ENCODE measurements around the gene KLHDC8B. TPM values are rescaled to one million over a fixed set of nuclear protein-coding genes. Genes with fewer than 3 reads are reported as not detected.

Gene KLHDC8B
- total and polyA plus RNA-seq, 10 of the 15 experiments (the other 5 are each of a cell fraction or from before 2014, with no cell fraction given): 0.31 to 1.5 (median 0.85) TPM; not detected in 1

DNA sequence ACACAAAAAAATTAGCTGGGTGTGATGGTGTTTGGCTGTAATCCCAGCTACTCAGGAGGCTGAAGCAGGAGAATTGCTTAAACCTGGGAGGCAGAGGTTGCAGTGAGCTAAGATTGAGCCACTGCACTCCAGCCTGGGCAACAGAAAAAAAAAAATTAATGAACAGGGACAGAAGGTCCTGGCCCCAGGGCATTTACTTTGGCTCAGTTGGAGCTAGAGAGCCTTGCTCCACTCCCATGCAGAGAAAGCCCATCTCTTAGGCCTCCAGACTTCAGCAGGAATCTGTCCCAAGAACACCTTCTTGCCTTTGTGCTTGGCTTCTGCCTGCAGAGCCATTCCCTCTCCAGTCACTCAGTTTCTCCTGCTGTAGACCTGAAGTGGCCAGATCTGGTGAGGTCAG is 8.7 kb downstream of the KLHDC8B start:
- BruUV-seq (replicated peaks): no TSS peak
- no peaks in the 10 kb centered on the region for H3K4me1 ChIP-seq (ENCODE audit: control insufficient read depth, insufficient read depth, low read length)
- ChIA-PET CTCF (interaction anchor here (1.2 to 4.0 kb wide), 2 partner anchors 9 to 267 kb away, joined by 3 to 17 read pairs; partner anchors contain the start of gene KLHDC8B), POLR2A (no interaction called here), RAD21 (ENCODE audit: unreplicated experiment) (interaction anchor here (0.6 to 1.5 kb wide), 3 partner anchors 10 to 269 kb away, joined by 3 to 6 read pairs (median 3); no protein-coding TSS in a partner anchor), SMC1A (ENCODE audit: uncharacterized antibody, unreplicated experiment) (no interaction called here)
- H3K4me2 ChIP-seq (ENCODE audit: control insufficient read depth, insufficient read depth): no peak overlapping the region
- FAIRE-seq (no peak), ATAC-seq (no peak), DNase-seq (ENCODE audit: low read depth, low spot score) (no peak)
- no peak overlapping the region for H2AFZ ChIP-seq (ENCODE audit: control insufficient read depth, low read depth, low read length)
- H3K36me3 ChIP-seq (ENCODE audit: control insufficient read depth in 2 of 2, insufficient read depth in 2 of 2, low read length in 1 of 2): no peaks in the 10 kb centered on the region
- H3K9me3 ChIP-seq (replicated peaks; ENCODE audit: control insufficient read depth, insufficient read depth, low read length): no peaks in the 10 kb centered on the region
- no peak overlapping the region for H3K4me3 ChIP-seq
- no peaks in the 10 kb centered on the region for H3K27me3 ChIP-seq (replicated peaks in 1 of 2; ENCODE audit: control insufficient read depth in 2 of 2, insufficient read depth in 2 of 2, low read length in 1 of 2)
- H4K20me1 ChIP-seq (ENCODE audit: control insufficient read depth, insufficient read depth): no peaks in the 10 kb centered on the region
- no peak overlapping the region for H3K27ac ChIP-seq (ENCODE audit: control insufficient read depth, insufficient read depth)
- H3K9ac ChIP-seq (ENCODE audit: control insufficient read depth, insufficient read depth, low read length): no peak overlapping the region
- TF ChIP-seq RB1 (IDR thresholded peaks at IDR 0.05; ENCODE audit: borderline replicate concordance) (no peak), NBN (IDR thresholded peaks at IDR 0.05) (no peak), CHD1 (IDR thresholded peaks at IDR 0.05; ENCODE audit: low read depth, low read length) (no peak), CREB1 (IDR thresholded peaks at IDR 0.05; ENCODE audit: low read depth) (no peak), SREBF2 (IDR thresholded peaks at IDR 0.05; ENCODE audit: low read length) (no peak), WRNIP1 (IDR thresholded peaks at IDR 0.05; ENCODE audit: borderline replicate concordance, low read depth, low read length) (no peak), RAD51 (IDR thresholded peaks at IDR 0.05) (no peak), MXI1 (IDR thresholded peaks at IDR 0.05; ENCODE audit: low read depth, low read length) (no peak)
- TF ChIP-seq, protein P1, sequence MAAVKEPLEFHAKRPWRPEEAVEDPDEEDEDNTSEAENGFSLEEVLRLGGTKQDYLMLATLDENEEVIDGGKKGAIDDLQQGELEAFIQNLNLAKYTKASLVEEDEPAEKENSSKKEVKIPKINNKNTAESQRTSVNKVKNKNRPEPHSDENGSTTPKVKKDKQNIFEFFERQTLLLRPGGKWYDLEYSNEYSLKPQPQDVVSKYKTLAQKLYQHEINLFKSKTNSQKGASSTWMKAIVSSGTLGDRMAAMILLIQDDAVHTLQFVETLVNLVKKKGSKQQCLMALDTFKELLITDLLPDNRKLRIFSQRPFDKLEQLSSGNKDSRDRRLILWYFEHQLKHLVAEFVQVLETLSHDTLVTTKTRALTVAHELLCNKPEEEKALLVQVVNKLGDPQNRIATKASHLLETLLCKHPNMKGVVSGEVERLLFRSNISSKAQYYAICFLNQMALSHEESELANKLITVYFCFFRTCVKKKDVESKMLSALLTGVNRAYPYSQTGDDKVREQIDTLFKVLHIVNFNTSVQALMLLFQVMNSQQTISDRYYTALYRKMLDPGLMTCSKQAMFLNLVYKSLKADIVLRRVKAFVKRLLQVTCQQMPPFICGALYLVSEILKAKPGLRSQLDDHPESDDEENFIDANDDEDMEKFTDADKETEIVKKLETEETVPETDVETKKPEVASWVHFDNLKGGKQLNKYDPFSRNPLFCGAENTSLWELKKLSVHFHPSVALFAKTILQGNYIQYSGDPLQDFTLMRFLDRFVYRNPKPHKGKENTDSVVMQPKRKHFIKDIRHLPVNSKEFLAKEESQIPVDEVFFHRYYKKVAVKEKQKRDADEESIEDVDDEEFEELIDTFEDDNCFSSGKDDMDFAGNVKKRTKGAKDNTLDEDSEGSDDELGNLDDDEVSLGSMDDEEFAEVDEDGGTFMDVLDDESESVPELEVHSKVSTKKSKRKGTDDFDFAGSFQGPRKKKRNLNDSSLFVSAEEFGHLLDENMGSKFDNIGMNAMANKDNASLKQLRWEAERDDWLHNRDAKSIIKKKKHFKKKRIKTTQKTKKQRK (IDR thresholded peaks at IDR 0.05; ENCODE audit: low read depth, low read length): no peak
- TF ChIP-seq, protein P2, sequence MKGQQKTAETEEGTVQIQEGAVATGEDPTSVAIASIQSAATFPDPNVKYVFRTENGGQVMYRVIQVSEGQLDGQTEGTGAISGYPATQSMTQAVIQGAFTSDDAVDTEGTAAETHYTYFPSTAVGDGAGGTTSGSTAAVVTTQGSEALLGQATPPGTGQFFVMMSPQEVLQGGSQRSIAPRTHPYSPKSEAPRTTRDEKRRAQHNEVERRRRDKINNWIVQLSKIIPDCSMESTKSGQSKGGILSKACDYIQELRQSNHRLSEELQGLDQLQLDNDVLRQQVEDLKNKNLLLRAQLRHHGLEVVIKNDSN (IDR thresholded peaks at IDR 0.05; ENCODE audit: borderline replicate concordance, extremely low read length, insufficient read depth, low read depth, low read length): no peak
- TF ChIP-seq, protein P3, sequence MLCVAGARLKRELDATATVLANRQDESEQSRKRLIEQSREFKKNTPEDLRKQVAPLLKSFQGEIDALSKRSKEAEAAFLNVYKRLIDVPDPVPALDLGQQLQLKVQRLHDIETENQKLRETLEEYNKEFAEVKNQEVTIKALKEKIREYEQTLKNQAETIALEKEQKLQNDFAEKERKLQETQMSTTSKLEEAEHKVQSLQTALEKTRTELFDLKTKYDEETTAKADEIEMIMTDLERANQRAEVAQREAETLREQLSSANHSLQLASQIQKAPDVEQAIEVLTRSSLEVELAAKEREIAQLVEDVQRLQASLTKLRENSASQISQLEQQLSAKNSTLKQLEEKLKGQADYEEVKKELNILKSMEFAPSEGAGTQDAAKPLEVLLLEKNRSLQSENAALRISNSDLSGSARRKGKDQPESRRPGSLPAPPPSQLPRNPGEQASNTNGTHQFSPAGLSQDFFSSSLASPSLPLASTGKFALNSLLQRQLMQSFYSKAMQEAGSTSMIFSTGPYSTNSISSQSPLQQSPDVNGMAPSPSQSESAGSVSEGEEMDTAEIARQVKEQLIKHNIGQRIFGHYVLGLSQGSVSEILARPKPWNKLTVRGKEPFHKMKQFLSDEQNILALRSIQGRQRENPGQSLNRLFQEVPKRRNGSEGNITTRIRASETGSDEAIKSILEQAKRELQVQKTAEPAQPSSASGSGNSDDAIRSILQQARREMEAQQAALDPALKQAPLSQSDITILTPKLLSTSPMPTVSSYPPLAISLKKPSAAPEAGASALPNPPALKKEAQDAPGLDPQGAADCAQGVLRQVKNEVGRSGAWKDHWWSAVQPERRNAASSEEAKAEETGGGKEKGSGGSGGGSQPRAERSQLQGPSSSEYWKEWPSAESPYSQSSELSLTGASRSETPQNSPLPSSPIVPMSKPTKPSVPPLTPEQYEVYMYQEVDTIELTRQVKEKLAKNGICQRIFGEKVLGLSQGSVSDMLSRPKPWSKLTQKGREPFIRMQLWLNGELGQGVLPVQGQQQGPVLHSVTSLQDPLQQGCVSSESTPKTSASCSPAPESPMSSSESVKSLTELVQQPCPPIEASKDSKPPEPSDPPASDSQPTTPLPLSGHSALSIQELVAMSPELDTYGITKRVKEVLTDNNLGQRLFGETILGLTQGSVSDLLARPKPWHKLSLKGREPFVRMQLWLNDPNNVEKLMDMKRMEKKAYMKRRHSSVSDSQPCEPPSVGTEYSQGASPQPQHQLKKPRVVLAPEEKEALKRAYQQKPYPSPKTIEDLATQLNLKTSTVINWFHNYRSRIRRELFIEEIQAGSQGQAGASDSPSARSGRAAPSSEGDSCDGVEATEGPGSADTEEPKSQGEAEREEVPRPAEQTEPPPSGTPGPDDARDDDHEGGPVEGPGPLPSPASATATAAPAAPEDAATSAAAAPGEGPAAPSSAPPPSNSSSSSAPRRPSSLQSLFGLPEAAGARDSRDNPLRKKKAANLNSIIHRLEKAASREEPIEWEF (IDR thresholded peaks at IDR 0.05; ENCODE audit: insufficient replicate concordance, low read depth, low read length): no peak
- in situ Hi-C loops (cut with MboI): no loop called here
- no peaks in the 10 kb centered on the region for H3K79me2 ChIP-seq (ENCODE audit: control insufficient read depth, insufficient read depth, low read length)
- intact Hi-C loops (cut with micrococcal nuclease; ENCODE audit: unreplicated experiment): no loop called here

Data from GM12878 (cell line).